HepG2 (cell line): ENCODE measurements around the gene S1PR5. TPM values are rescaled to one million over a fixed set of nuclear protein-coding genes. Genes with fewer than 3 reads are reported as not detected.

Experiments used
- CCDC6 ChIP-seq: sonication (generic); formaldehyde crosslinking; IDR thresholded peaks from 2 replicates; pipeline ENCODE4 v1.8.1; 2022; ENCODE audit warnings: mild to moderate bottlenecking, missing genetic modification reagents, moderate library complexity
- CHCHD3 ChIP-seq: sonication (generic); formaldehyde crosslinking; IDR thresholded peaks from 2 replicates; pipeline ENCODE4 v1.8.0; 2022; ENCODE audit warnings: mild to moderate bottlenecking, missing genetic modification reagents, moderate library complexity
- FIP1L1 ChIP-seq: fragments of 200-400 bp; formaldehyde crosslinking; IDR thresholded peaks from 2 replicates; pipeline ENCODE4 v1.6.1; 2018; ENCODE audit warnings: low read depth, mild to moderate bottlenecking, low read length, moderate library complexity, borderline replicate concordance; ENCODE audit not compliant: insufficient read depth
- FOXO1 ChIP-seq: sonication (generic); formaldehyde crosslinking; IDR thresholded peaks from 2 replicates; pipeline ENCODE4 v1.4.0; 2020; ENCODE audit warnings: missing genetic modification reagents
- HOXA3 ChIP-seq: sonication (generic); formaldehyde crosslinking; IDR thresholded peaks from 2 replicates; pipeline ENCODE4 v1.5.0; 2020; ENCODE audit warnings: missing genetic modification reagents
- KDM3A ChIP-seq: IDR thresholded peaks from 2 replicates; pipeline ENCODE4 v1.6.1; 2018; ENCODE audit warnings: low read depth, missing compliant biosample characterization
- MAFK ChIP-seq, 2 experiments: IDR thresholded peaks in 1 of 2; conservative IDR thresholded peaks in 1 of 2; 2 replicates each; pipeline ENCODE4 v1.6.1; 2011; ENCODE audit warnings: improper control_type of control experiment in 2 of 2, low read length in 2 of 2
- NFE2L2 ChIP-seq: fragments of 150-350 bp; IDR thresholded peaks from 2 replicates; pipeline ENCODE4 v1.6.1; 2014; ENCODE audit warnings: low read length
- NFIC ChIP-seq: IDR thresholded peaks from 2 replicates; pipeline ENCODE4 v1.6.1; 2012; ENCODE audit warnings: mild to moderate bottlenecking, low read length, inconsistent platforms
- RXRB ChIP-seq: IDR thresholded peaks from 2 replicates; pipeline ENCODE4 v1.6.1; 2016; ENCODE audit warnings: borderline replicate concordance, missing genetic modification reagents, missing compliant biosample characterization
- SPEN ChIP-seq: sonication (generic); formaldehyde crosslinking; IDR thresholded peaks from 2 replicates; pipeline ENCODE4 v1.5.1; 2020; ENCODE audit warnings: low read depth, mild to moderate bottlenecking, missing genetic modification reagents
- ZC3H13 ChIP-seq: sonication (generic); formaldehyde crosslinking; IDR thresholded peaks from 2 replicates; pipeline ENCODE4 v1.8.1; 2023; ENCODE audit warnings: mild to moderate bottlenecking, missing genetic modification reagents, moderate library complexity
- ZFP62 ChIP-seq: sonication (generic); formaldehyde crosslinking; IDR thresholded peaks from 2 replicates; pipeline ENCODE4 v1.4.0; 2020; ENCODE audit warnings: missing genetic modification reagents
- ZFP90 ChIP-seq: sonication (generic); formaldehyde crosslinking; IDR thresholded peaks from 2 replicates; pipeline ENCODE4 v1.8.0; 2022; ENCODE audit warnings: missing genetic modification reagents, mild to moderate bottlenecking, inconsistent platforms, borderline replicate concordance
- ZFY ChIP-seq: sonication (generic); formaldehyde crosslinking; IDR thresholded peaks from 2 replicates; pipeline ENCODE4 v1.4.0; 2020; ENCODE audit warnings: missing genetic modification reagents
- ZNF446 ChIP-seq: sonication (generic); formaldehyde crosslinking; IDR thresholded peaks from 2 replicates; pipeline ENCODE4 v1.5.0; 2020; ENCODE audit warnings: mild to moderate bottlenecking, missing genetic modification reagents
- ZNF563 ChIP-seq: sonication (generic); formaldehyde crosslinking; IDR thresholded peaks from 2 replicates; pipeline ENCODE4 v1.8.0; 2022; ENCODE audit warnings: mild to moderate bottlenecking, moderate library complexity, missing genetic modification reagents
- ZNF713 ChIP-seq: sonication (generic); formaldehyde crosslinking; IDR thresholded peaks from 2 replicates; pipeline ENCODE4 v1.4.0; 2020; ENCODE audit warnings: mild to moderate bottlenecking, missing genetic modification reagents
- ZNF75D ChIP-seq: sonication (generic); formaldehyde crosslinking; IDR thresholded peaks from 2 replicates; pipeline ENCODE4 v1.8.1; 2023; ENCODE audit warnings: missing genetic modification reagents, mild to moderate bottlenecking, borderline replicate concordance
- polyA plus RNA-seq, 8 experiments: library from polyadenylated mRNA; depleted of rRNA in 3 of 8; stranded (reverse) in 7 of 8; unstranded in 1 of 8; fragments of >200 nt; fragmentation: Illumina TruSeq in 4 of 8; extraction: Trizol in 4 of 8; gene quantifications; 2 replicates each; pipeline versions ENCODE4 v1.2.1 to v1.2.3, GENCODE V29; 2011 to 2016; ENCODE audit warnings: low read depth in 4 of 8, missing spikeins in 1 of 8, mixed read lengths in 1 of 8; ENCODE audit not compliant: insufficient read depth in 1 of 8
- total RNA-seq, 5 experiments: library from RNA; depleted of rRNA; stranded (reverse); fragments of >200 nt; fragmentation: Illumina TruSeq; extraction: Trizol; gene quantifications; 2 replicates each; pipeline ENCODE4 v1.2.3, GENCODE V29; 2016; ENCODE audit warnings: low read depth in 1 of 5
- TF ChIP-seq, protein P1 (sequence below): sonication (generic); formaldehyde crosslinking; IDR thresholded peaks from 2 replicates; pipeline ENCODE4 v1.4.0; 2020; ENCODE audit warnings: mild to moderate bottlenecking, missing genetic modification reagents
- TF ChIP-seq, protein P2 (sequence below): sonication (generic); formaldehyde crosslinking; IDR thresholded peaks from 2 replicates; pipeline ENCODE4 v1.5.1; 2020; ENCODE audit warnings: missing genetic modification reagents, mild to moderate bottlenecking, borderline replicate concordance
- TF ChIP-seq, protein P3 (sequence below): IDR thresholded peaks from 2 replicates; pipeline ENCODE4 v1.6.1; 2016; ENCODE audit warnings: control low read depth
- TF ChIP-seq, protein P4 (sequence below): fragments of 450-650 bp; IDR thresholded peaks from 2 replicates; pipeline ENCODE4 v1.6.1; 2017

The S1PR5 gene
- total and polyA plus RNA-seq, 2 of the 13 experiments (the other 11 are each of a cell fraction or from before 2014, with no cell fraction given): 0.04 TPM; not detected in 1

DNA sequence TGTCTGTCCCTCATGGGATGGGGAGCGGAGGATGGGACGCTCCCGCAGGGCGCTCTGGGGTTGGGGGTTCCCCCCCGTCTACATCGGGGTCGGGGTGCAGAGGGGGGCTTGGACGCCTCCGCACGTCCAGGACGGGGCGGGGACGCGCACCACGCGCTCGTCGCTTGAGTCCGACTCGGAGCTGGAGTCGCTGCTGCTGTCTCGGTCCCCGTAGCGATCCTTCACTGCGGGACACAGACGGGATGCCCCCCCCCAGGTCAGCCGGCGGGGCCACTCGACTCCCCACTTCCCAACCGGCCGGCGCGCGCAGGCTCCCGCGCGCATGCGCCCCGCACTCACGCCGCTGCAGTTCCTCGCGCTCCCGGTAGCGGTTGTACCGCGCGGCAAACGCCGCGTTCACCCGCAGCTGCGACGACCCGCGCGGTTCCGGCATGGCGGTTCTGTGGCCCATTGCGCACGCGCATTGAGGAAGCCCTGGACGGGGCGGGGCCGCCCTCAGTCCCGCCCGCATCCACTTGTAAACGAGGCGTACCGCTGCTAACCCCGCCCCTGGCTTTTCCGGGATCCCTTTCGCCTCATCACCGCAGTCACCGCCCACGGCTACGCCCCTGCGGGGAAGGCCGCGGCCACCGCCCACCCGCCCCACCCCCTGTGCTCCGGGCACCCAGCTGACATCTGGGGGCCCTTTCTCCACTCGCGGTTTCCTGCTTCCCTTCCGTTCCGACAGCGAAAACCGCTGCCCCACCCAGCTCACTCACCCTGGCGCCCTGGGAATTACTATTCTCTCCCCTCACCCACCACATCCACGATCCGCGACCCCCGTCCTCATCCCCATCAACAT is 48.5 kb upstream of the S1PR5 start, which contains the start of gene KRI1 (continued):
- TF ChIP-seq RXRB (CRISPR knock-in tag) (peak; percentile 73), ZNF446 (CRISPR knock-in tag) (no peak), ZNF563 (peak; percentile 91), ZC3H13 (CRISPR knock-in tag) (peak; percentile 97), CCDC6 (CRISPR knock-in tag) (peak; percentile 95), ZFP62 (CRISPR knock-in tag) (no peak), ZFY (peak; percentile 55), MAFK (conservative IDR thresholded peaks at IDR 0.05 in 1 of 2, IDR thresholded peaks at IDR 0.05 in 1 of 2; ENCODE audit: low read length in 2 of 2) (no peak), ZNF713 (CRISPR knock-in tag) (no peak), ZFP90 (CRISPR knock-in tag) (peak; percentile 75; the same call in 1 of the 2 replicates), FIP1L1 (no peak), SPEN (CRISPR knock-in tag) (peak; percentile 89), HOXA3 (CRISPR knock-in tag) (peak; percentile 95), KDM3A (CRISPR knock-in tag) (peak; percentile 93), FOXO1 (CRISPR knock-in tag) (peak; percentile 79), ZNF75D (CRISPR knock-in tag) (no peak), CHCHD3 (CRISPR knock-in tag) (peak; percentile 84; the same call in 1 of the 2 replicates), NFIC (no peak), NFE2L2 (no peak)
- TF ChIP-seq, protein P1, sequence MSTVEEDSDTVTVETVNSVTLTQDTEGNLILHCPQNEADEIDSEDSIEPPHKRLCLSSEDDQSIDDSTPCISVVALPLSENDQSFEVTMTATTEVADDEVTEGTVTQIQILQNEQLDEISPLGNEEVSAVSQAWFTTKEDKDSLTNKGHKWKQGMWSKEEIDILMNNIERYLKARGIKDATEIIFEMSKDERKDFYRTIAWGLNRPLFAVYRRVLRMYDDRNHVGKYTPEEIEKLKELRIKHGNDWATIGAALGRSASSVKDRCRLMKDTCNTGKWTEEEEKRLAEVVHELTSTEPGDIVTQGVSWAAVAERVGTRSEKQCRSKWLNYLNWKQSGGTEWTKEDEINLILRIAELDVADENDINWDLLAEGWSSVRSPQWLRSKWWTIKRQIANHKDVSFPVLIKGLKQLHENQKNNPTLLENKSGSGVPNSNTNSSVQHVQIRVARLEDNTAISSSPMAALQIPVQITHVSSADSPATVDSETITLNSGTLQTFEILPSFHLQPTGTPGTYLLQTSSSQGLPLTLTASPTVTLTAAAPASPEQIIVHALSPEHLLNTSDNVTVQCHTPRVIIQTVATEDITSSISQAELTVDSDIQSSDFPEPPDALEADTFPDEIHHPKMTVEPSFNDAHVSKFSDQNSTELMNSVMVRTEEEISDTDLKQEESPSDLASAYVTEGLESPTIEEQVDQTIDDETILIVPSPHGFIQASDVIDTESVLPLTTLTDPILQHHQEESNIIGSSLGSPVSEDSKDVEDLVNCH (CRISPR knock-in tag): 0 out of 2 replicates have a peak, but pooled peaks have one; percentile 63
- TF ChIP-seq, protein P2, sequence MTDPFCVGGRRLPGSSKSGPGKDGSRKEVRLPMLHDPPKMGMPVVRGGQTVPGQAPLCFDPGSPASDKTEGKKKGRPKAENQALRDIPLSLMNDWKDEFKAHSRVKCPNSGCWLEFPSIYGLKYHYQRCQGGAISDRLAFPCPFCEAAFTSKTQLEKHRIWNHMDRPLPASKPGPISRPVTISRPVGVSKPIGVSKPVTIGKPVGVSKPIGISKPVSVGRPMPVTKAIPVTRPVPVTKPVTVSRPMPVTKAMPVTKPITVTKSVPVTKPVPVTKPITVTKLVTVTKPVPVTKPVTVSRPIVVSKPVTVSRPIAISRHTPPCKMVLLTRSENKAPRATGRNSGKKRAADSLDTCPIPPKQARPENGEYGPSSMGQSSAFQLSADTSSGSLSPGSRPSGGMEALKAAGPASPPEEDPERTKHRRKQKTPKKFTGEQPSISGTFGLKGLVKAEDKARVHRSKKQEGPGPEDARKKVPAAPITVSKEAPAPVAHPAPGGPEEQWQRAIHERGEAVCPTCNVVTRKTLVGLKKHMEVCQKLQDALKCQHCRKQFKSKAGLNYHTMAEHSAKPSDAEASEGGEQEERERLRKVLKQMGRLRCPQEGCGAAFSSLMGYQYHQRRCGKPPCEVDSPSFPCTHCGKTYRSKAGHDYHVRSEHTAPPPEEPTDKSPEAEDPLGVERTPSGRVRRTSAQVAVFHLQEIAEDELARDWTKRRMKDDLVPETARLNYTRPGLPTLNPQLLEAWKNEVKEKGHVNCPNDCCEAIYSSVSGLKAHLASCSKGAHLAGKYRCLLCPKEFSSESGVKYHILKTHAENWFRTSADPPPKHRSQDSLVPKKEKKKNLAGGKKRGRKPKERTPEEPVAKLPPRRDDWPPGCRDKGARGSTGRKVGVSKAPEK (CRISPR knock-in tag): no peak
- TF ChIP-seq, protein P3, sequence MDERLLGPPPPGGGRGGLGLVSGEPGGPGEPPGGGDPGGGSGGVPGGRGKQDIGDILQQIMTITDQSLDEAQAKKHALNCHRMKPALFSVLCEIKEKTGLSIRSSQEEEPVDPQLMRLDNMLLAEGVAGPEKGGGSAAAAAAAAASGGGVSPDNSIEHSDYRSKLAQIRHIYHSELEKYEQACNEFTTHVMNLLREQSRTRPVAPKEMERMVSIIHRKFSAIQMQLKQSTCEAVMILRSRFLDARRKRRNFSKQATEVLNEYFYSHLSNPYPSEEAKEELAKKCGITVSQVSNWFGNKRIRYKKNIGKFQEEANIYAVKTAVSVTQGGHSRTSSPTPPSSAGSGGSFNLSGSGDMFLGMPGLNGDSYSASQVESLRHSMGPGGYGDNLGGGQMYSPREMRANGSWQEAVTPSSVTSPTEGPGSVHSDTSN: no peak
- TF ChIP-seq, protein P4, sequence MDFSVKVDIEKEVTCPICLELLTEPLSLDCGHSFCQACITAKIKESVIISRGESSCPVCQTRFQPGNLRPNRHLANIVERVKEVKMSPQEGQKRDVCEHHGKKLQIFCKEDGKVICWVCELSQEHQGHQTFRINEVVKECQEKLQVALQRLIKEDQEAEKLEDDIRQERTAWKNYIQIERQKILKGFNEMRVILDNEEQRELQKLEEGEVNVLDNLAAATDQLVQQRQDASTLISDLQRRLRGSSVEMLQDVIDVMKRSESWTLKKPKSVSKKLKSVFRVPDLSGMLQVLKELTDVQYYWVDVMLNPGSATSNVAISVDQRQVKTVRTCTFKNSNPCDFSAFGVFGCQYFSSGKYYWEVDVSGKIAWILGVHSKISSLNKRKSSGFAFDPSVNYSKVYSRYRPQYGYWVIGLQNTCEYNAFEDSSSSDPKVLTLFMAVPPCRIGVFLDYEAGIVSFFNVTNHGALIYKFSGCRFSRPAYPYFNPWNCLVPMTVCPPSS: no peak
